Gastroesophageal sphincter (tissue), 4 donors: ENCODE measurements around the gene FAAH2. TPM values are rescaled to one million over a fixed set of nuclear protein-coding genes. Genes with fewer than 3 reads are reported as not detected.
"Not testable (repeated sequence)": the region's sequence is repeated elsewhere in the genome, so short reads cannot be mapped to it uniquely, and the experiment has no call there.

ENCODE experiments used
- ATAC-seq: fragments of 150-250 bp; one replicate; pipeline ENCODE4 v1.9.1; 2016; ENCODE audit warnings: mild to moderate bottlenecking, moderate library complexity
- H3K27ac ChIP-seq, 4 donors: fragments of 200-600 bp; sonication (generic) in 3 of 4; 1 replicate in 3 of 4; 2 replicates in 1 of 4; pipeline ENCODE4 v1.5.1; 2016 to 2019
- H3K27me3 ChIP-seq: fragments of 200-600 bp; sonication (generic); one replicate; pipeline ENCODE4 v1.5.1; 2019
- H3K36me3 ChIP-seq, 2 donors: fragments of 200-600 bp; sonication (generic); one replicate each; pipeline ENCODE4 v1.5.1; 2019; ENCODE audit warnings: control low read depth in 1 of 2
- H3K4me1 ChIP-seq, 3 donors: fragments of 200-600 bp; sonication (generic); 1 replicate in 2 of 3; 2 replicates in 1 of 3; pipeline ENCODE4 v1.5.1; 2016 to 2019; ENCODE audit warnings: control low read depth in 2 of 3
- H3K4me3 ChIP-seq, 2 donors: fragments of 200-600 bp; sonication (generic); one replicate each; pipeline ENCODE4 v1.5.1; 2019; ENCODE audit warnings: mild to moderate bottlenecking in 1 of 2, moderate library complexity in 1 of 2
- H3K9me3 ChIP-seq, 3 donors: fragments of 200-600 bp; sonication (generic); one replicate each; pipeline ENCODE4 v1.5.1; 2017 to 2019; ENCODE audit warnings: control low read depth in 2 of 3
- EP300 ChIP-seq: sonication (generic); formaldehyde crosslinking; IDR thresholded peaks from one replicate; pipeline ENCODE4 v1.6.1; 2017; ENCODE audit warnings: antibody characterized with exemption, mild to moderate bottlenecking
- POLR2A ChIP-seq, 2 donors: fragments of 450-650 bp; IDR thresholded peaks; one replicate each; pipeline ENCODE4 v1.6.1; 2017; ENCODE audit warnings: antibody characterized with exemption in 2 of 2, mild to moderate bottlenecking in 2 of 2, moderate library complexity in 1 of 2
- POLR2AphosphoS5 ChIP-seq: sonication (generic); formaldehyde crosslinking; IDR thresholded peaks from one replicate; pipeline ENCODE4 v1.6.1; 2017; ENCODE audit warnings: antibody characterized with exemption
- WGBS, 2 donors: methylation state at CpG; one replicate each; pipeline ENCODE4 v1.1.5; 2018; ENCODE audit warnings: low coverage in 1 of 2; 5-methylcytosine and 5-hydroxymethylcytosine counted together
- total RNA-seq, 4 donors: library from RNA; depleted of rRNA; stranded (reverse); fragments of >200 nt; gene quantifications; one replicate each; pipeline ENCODE4 v1.1.0, GENCODE V29; 2016
- TF ChIP-seq, protein P1 (sequence below), 4 experiments: fragments of 200-600 bp in 2 of 4; fragments of 450-650 bp in 2 of 4; sonication (generic) in 1 of 4; IDR thresholded peaks; one replicate each; pipeline ENCODE4 v1.5.1; 2017 to 2019; ENCODE audit warnings: antibody characterized with exemption in 4 of 4, mild to moderate bottlenecking in 2 of 4, moderate library complexity in 2 of 4

The FAAH2 gene
- total RNA-seq, 4 donors from 2014 or later: 0.13 to 0.62 (median 0.42) TPM; not detected in 1

DNA sequence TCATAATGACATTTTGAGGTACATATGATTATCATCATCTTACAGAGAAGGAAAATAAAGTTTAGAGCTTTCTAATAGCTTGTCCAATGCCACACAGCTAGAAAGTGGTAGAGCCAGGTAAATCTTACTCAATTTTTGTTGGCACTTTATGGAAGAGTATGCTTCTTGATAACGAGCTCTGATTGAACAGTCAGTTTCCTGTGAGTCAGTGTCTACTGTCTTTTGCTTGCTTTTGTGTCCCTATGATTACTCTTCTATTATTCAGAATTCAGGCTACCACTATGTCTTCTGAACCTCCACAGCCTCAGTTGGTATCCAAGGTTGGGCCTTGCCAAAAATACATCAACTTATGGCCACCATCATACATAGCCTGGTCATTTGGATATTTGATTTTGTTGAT, 2.6 kb downstream of the FAAH2 start:
- no peak for ATAC-seq
- no peak overlapping the region for H3K27ac ChIP-seq
- WGBS, 2 donors: 20 to 71% methylated on average over 1 of the region's 1 CpG

DNA sequence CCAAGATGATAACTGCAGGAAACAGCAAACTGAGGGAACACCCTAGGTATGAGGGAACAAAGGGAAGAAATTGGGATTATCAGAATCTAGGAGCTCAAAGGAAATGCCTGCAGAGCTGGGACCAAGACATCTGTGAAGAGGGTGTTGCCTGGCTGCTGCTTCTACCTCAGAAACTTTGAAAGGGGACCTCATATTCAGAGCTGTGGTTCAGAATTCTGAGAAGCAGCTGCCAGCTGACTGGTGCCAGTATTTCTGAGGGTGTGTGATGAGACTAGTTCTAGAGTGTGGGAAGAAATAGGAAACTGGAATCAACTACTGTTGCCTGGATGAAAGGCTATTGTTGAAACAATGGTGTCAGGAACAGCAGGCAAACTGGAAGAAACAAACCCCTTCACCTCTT, 8.5 kb downstream of the FAAH2 start:
- Histone ChIP-seq H3K36me3 (no peaks in the 10 kb centered on the region), H3K27me3 (no peaks in the 10 kb centered on the region), H3K27ac (no peak overlapping the region), H3K4me3 (no peak overlapping the region), H3K9me3 (no peaks in the 10 kb centered on the region), H3K4me1 (no peaks in the 10 kb centered on the region)
- TF ChIP-seq, protein P1, sequence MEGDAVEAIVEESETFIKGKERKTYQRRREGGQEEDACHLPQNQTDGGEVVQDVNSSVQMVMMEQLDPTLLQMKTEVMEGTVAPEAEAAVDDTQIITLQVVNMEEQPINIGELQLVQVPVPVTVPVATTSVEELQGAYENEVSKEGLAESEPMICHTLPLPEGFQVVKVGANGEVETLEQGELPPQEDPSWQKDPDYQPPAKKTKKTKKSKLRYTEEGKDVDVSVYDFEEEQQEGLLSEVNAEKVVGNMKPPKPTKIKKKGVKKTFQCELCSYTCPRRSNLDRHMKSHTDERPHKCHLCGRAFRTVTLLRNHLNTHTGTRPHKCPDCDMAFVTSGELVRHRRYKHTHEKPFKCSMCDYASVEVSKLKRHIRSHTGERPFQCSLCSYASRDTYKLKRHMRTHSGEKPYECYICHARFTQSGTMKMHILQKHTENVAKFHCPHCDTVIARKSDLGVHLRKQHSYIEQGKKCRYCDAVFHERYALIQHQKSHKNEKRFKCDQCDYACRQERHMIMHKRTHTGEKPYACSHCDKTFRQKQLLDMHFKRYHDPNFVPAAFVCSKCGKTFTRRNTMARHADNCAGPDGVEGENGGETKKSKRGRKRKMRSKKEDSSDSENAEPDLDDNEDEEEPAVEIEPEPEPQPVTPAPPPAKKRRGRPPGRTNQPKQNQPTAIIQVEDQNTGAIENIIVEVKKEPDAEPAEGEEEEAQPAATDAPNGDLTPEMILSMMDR (IDR thresholded peaks at IDR 0.05): no peak
- TF ChIP-seq EP300: no peak
- TF ChIP-seq POLR2A (IDR thresholded peaks at IDR 0.05): no peak
- TF ChIP-seq POLR2AphosphoS5: no peak
- ATAC-seq: no peak

More for the DNA sequence above, 2.6 kb downstream of the FAAH2 start:
- Histone ChIP-seq H3K4me3 (no peak overlapping the region), H3K9me3 (no peaks in the 10 kb centered on the region), H3K36me3 (no peaks in the 10 kb centered on the region), H3K27me3 (no peaks in the 10 kb centered on the region), H3K4me1 (no peaks in the 10 kb centered on the region)
- no peak for TF ChIP-seq POLR2AphosphoS5
- no peak for TF ChIP-seq EP300
- no peak for TF ChIP-seq POLR2A (IDR thresholded peaks at IDR 0.05)
- TF ChIP-seq, protein P1 (IDR thresholded peaks at IDR 0.05): no peak

DNA sequence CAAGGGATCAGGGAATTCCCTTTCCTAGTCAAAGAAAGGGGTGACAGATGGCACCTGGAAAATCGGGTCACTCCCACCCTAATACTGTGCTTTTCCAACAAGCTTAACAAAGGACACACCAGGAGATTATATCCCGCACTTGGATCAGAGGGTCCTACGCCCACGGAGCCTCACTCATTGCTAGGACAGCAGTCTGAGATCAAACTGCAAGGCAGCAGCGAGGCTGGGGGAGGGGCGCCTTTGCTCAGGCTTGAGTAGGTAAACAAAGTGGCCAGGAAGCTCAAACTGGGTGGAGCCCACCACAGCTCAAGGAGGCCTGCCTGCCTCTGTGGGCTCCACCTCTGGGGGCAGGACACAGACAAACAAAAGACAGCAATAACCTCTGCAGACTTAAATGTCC, 9.2 kb downstream of the FAAH2 start:
- not testable (repeated sequence) for H3K4me3 ChIP-seq
- no CpG with 5 or more reads among the region's 6 CpGs for WGBS, 2 donors

DNA sequence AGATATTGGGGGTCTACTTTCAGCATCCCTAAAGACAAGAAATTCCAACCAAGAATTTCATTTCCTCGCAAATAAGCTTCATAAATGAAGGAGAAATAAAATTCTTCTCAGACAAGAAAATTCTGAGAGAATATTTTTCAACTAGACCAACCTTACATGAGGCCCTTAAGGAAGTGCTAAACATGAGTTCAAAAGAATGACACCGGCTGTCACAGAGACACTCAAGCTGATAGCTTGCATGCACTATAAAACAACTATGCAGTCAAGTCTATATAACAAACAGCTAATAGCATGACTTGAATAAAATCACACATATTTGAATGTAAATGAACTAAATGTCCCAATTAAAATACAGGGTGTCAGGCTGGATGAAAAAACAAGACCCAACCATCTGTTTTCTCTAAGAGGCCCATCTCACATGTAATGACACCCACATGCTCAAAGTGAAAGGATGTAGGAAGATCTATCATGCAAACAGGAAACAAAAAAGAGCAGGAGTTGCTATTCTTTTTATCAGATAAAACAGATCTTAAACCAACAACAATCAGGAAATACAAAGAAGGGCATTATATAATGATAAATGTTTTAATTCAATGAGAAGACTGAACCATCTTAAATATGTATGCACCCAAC, 27.2 kb downstream of the FAAH2 start:
- Histone ChIP-seq H3K4me3 (no peak overlapping the region), H3K27ac (no peak overlapping the region), H3K9me3 (no peaks in the 10 kb centered on the region), H3K27me3 (no peaks in the 10 kb centered on the region), H3K4me1 (no peaks in the 10 kb centered on the region), H3K36me3 (peaks cover 0 to 5% of the 10 kb centered on the region in 2 donors)
- WGBS, 2 donors: 62 to 94% methylated on average over 2 of the region's 2 CpGs
- no peak for TF ChIP-seq POLR2A (IDR thresholded peaks at IDR 0.05)
- no peak for TF ChIP-seq EP300
- TF ChIP-seq POLR2AphosphoS5: no peak
- TF ChIP-seq, protein P1 (IDR thresholded peaks at IDR 0.05): no peak
- no peak for ATAC-seq

More for the DNA sequence above, 9.2 kb downstream of the FAAH2 start:
- H3K27ac ChIP-seq, H3K27me3 ChIP-seq, ATAC-seq, H3K9me3 ChIP-seq, H3K36me3 ChIP-seq, H3K4me1 ChIP-seq: not testable (repeated sequence)

DNA sequence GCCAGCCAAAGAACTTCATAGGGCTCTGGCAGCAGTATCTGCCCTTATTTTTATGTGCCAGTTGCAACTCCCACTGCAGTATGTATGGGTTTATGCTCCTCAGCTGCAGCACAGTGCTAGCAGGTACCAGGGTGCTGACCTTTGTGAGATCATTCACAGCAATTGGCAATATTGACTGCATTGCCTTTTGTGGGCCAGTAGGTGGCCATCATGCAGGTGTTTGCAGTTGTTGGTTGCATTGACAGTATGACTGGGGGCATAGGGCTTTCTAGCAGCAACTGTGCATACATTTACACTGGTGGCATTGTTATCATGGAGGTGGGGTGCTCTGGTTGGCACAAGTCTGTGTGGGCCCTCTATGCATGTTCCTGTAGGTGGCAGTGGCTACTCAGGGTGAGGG, 42.5 kb downstream of the FAAH2 start:
- no peaks in the 10 kb centered on the region for H3K36me3 ChIP-seq
- H3K27ac ChIP-seq: no peak overlapping the region
- no peak overlapping the region for H3K4me3 ChIP-seq
- H3K9me3 ChIP-seq: no peaks in the 10 kb centered on the region
- TF ChIP-seq POLR2A (IDR thresholded peaks at IDR 0.05) (no peak), POLR2AphosphoS5 (no peak), EP300 (no peak)
- TF ChIP-seq, protein P1 (IDR thresholded peaks at IDR 0.05): no peak
- no peaks in the 10 kb centered on the region for H3K4me1 ChIP-seq
- no peaks in the 10 kb centered on the region for H3K27me3 ChIP-seq
- ATAC-seq: no peak

DNA sequence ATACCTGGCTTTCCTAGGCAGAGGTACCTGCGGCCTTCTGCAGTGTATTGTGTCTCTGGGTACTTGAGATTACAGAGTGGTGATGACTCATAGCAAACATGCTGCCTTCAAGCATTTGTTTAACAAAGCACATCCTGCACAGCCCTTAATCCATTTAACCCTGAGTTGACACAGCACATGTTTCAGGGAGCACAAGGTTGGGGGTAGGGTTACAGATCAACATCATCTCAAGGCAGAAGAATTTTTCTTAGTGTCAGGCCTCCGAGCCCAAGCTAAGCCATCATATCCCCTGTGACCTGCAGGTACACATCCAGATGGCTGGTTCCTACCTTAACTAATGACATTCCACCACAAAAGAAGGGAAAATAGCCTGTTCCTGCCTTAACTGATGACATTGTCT, 49.3 kb downstream of the FAAH2 start:
- no CpG with 5 or more reads among the region's 2 CpGs for WGBS, 2 donors
- not testable (repeated sequence) for H3K4me1 ChIP-seq, H3K27ac ChIP-seq, H3K9me3 ChIP-seq, H3K4me3 ChIP-seq, H3K27me3 ChIP-seq, ATAC-seq, H3K36me3 ChIP-seq
